NOMO-1 treated with DMSO at 0.1 percent for 48 hours (cell line): ENCODE measurements around the gene FGB.

Source experiments
- DNase-seq: peaks from one replicate; lab custom pipeline; 2025; ENCODE audit not compliant: unreplicated experiment; lab: John Stamatoyannopoulos, UW

The FGB gene

DNA sequence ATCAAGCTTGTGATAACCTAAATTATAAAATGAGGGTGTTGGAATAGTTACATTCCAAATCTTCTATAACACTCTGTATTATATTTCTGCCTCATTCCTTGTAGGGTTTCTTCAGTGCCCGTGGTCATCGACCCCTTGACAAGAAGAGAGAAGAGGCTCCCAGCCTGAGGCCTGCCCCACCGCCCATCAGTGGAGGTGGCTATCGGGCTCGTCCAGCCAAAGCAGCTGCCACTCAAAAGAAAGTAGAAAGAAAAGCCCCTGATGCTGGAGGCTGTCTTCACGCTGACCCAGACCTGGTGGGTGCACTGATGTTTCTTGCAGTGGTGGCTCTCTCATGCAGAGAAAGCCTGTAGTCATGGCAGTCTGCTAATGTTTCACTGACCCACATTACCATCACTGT, 2.9 kb downstream of the FGB start:
- DNase-seq, result no peak

GRCh38 chr4:154566639-154567204, 3.9 kb downstream of the FGB start:
- no peak for DNase-seq

GRCh38 chr4:154569028-154569427, 6.2 kb downstream of the FGB start:
- DNase-seq, result no peak

DNA sequence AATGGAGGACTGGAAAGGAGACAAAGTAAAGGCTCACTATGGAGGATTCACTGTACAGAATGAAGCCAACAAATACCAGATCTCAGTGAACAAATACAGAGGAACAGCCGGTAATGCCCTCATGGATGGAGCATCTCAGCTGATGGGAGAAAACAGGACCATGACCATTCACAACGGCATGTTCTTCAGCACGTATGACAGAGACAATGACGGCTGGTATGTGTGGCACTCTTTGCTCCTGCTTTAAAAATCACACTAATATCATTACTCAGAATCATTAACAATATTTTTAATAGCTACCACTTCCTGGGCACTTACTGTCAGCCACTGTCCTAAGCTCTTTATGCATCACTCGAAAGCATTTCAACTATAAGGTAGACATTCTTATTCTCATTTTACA, 6.8 kb downstream of the FGB start:
- DNase-seq, result no peak

DNA sequence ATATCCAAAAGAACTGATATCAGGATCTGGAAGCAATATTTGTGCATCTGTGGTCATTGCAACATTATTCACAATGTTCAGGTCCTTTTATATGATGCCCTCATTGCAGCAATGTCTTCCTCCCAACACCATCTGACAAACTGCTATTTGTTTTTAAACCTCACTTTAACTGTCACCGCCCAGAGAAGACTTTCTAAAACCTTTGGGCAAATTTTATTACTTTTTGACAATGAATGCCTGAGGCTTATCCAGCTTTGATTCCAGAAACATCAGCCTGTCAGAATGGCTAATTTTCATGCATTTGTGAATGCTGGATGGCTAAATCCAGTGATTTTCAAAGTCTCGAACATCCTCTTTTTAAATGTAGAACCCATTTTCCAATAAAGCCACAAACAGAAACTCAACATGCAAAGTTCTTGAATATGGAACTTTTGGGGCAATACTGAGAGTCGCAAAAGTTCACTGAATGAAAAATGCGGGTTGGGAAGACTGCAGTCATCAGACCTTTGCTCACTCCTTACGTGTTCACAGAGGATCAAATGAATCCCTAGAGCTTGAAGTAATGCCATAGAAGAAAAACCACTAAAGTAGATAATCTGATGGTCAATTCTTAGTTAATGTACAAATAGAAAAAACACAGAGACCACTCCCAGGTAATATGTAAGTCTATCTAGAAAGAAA, 10.5 kb downstream of the FGB start:
- no peak for DNase-seq

DNA sequence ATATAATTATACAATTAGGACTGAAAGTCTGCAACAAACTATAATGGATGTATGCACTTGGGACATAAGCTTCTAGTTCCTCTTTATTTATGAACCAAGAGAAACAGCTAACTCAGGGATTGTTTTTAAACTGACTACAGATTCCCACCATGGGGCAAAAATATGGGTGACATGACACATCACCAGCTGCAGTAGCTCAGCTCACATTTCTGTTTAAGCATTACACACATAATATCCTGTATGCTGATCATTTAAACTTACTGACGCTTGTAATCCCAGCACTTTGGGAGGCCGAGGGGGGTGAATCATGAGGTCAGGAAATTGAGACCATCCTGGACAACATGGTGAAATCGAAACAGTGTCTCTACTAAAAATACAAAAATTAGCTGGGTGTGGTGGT, 11.5 kb downstream of the FGB start:
- no peak for DNase-seq

- DNase-seq, result no peak
These were observed 14.5 kb downstream of the FGB start for GRCh38 chr4:154577324-154577723.

- DNase-seq, result no peak
These were observed 16.1 kb downstream of the FGB start for GRCh38 chr4:154578919-154579318.

DNA sequence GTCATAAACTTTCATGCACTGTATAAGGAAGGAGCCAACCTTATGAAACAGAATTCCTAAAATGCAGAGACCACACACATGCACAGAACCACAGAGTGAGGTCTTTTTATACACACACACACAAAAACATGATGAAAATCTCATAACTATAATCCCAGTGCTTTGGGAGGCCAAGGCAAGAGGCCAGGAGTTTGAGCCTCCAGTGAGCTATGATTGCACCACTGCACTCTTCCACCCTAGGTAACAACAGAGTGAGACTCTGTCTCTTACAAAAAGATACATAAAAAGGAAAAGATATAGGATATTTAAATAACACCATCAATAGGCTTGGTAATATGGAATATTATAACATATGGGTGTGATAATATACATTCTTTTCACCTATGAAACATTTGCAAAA, 17.1 kb downstream of the FGB start:
- DNase-seq, result no peak

DNA sequence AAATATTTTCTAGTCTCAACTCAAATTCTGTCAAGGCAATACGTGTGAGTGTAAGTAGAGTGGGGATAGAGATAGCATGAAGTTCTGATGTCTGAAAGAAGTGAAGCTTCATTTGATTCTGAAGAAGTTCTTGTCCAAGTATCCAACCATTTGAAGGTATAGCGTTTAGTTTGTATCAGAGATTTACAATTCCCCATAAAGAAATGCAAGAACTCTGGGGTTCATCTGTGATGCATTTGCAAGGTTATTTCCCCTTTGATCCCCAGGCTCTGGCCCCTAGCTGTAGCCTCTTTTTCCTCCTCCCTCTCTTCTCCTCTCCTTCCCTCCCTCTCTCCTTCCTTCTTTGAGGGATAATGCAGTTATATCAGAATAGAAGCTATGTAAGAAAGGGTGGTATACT, 19.9 kb downstream of the FGB start:
- DNase-seq, result no peak

- DNase-seq, result no peak
These were observed 20.4 kb downstream of the FGB start for GRCh38 chr4:154583230-154583629.

GRCh38 chr4:154583677-154584076, 20.9 kb downstream of the FGB start:
- no peak for DNase-seq

GRCh38 chr4:154584259-154584658, 21.4 kb downstream of the FGB start:
- no peak for DNase-seq

DNA sequence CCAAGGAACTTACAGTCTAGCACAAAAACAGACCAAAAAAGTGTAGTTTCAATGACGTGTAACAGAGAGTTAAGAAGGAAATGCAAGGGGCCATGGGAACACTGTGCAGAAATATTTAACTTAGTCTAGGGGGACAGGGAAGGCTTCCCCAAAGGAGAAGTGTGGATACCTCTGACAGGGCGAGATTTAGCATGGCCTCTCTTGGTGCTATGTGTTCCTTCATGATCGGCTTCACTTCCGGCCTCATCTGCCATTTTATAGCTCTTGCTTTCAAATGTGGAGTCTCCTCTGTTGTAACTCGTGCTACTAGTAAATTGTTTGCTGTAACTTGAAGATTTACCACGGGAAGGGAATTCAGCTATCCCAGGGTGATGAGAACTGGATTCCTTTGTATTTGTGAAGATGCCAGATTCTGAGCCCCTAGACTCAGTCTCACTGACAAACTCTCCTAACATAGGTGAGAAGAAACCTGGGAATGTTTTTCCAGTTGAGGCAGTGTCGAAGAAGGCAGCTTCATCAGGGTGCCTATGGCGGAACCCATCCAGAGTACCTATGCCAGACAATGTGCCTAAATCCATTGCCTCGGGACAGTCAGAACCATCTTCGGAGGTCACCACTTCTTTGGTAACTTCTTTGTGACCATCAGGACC, 22.7 kb downstream of the FGB start:
- no peak for DNase-seq

- no peak for DNase-seq
These were observed 23.7 kb downstream of the FGB start for GRCh38 chr4:154586296-154587033.

- no peak for DNase-seq
These were observed 25.4 kb downstream of the FGB start for GRCh38 chr4:154588198-154588597.

DNA sequence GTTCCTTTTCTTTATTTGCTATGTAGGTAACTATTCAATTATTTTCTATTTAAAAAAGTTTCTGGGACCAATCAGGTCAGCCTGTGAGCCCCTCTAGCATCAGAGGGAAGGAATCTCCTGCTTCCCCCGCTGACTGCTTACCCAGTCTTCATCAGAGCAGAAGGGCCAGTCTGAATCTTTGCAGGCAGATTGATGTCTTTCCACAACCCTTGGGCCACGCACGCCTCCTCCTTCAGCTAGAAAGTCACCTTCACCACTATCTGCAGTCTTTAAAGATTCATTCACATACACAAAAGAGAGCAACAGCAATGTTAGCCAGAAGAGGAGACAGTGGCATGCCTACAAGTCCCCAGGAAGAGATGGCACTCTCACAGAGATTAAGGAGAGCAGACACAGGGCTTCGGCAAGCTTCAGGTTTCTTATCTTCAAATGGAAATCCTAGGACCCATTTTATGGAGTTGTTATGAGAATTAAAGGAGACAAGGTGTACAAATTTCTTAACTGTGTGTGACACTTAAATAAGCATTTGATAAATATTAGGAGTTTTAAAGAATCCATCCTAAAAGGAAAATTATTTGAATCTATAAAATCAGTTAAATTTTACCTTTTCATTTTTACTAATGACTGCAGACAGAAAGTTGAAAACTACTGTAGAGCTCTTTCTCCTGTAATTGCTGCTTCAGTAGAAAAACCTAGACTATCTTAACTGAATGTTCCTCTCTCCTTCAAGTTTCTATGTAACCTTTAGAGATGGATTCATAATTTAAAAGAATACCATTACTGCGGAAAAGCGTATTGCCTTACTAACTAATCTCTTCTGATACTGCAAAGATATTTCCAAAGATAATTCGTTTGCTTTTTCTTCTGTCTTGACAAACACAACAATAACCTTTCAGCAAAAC, 26.7 kb downstream of the FGB start:
- no peak for DNase-seq

- DNase-seq, result no peak
These were observed 27.7 kb downstream of the FGB start, which contains the start of gene FGA for GRCh38 chr4:154590329-154591006. TSS of gene FGA (minus strand) at chr4:154590742. CDS start at chr4:154590687, 55 bp downstream.

GRCh38 chr4:154591890-154592289, 29.1 kb downstream of the FGB start:
- DNase-seq, result no peak

- no peak for DNase-seq
These were observed 31.1 kb downstream of the FGB start for GRCh38 chr4:154593868-154594267.
